Fibroblast of villous mesenchyme (primary cell): ENCODE results near the gene JADE2. TPM values are rescaled to one million over a fixed set of nuclear protein-coding genes. Genes with fewer than 3 reads are reported as not detected.

ENCODE experiments used
- DNase-seq: peaks from one replicate; pipeline ENCODE4 v3.0.0-alpha.2; 2010; ENCODE audit warnings: low read depth
- H3K4me3 ChIP-seq: 2 replicates; pipeline ENCODE4 v1.5.1; 2011; ENCODE audit warnings: low read depth, mild to moderate bottlenecking, low read length
- total RNA-seq: library from RNA; depleted of rRNA; stranded (reverse); fragments of >200 nt; gene quantifications from 2 replicates; pipeline ENCODE4 v1.2.3, GENCODE V29; 2012
- TF ChIP-seq, protein P1 (sequence below): IDR thresholded peaks from 2 replicates; pipeline ENCODE4 v1.5.1; 2012; ENCODE audit warnings: low read depth, mild to moderate bottlenecking, low read length; ENCODE audit not compliant: insufficient read depth

JADE2 gene
- total RNA-seq, result 29.3 and 35.4 TPM in 2 replicates

- TF ChIP-seq, protein P1, sequence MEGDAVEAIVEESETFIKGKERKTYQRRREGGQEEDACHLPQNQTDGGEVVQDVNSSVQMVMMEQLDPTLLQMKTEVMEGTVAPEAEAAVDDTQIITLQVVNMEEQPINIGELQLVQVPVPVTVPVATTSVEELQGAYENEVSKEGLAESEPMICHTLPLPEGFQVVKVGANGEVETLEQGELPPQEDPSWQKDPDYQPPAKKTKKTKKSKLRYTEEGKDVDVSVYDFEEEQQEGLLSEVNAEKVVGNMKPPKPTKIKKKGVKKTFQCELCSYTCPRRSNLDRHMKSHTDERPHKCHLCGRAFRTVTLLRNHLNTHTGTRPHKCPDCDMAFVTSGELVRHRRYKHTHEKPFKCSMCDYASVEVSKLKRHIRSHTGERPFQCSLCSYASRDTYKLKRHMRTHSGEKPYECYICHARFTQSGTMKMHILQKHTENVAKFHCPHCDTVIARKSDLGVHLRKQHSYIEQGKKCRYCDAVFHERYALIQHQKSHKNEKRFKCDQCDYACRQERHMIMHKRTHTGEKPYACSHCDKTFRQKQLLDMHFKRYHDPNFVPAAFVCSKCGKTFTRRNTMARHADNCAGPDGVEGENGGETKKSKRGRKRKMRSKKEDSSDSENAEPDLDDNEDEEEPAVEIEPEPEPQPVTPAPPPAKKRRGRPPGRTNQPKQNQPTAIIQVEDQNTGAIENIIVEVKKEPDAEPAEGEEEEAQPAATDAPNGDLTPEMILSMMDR, result no peak
- DNase-seq, result peak; percentile 87
- peak within 1 kb of the TSS; percentile 86 for H3K4me3 ChIP-seq
Measured at GRCh38 chr5:134524826-134525682, at the start of gene JADE2. JADE2 (plus strand) TSS chr5:134525670; CDS start chr5:134535858, 10,188 bp downstream.

GRCh38 chr5:134477462-134478245 lies 47.8 kb upstream of the JADE2 start:
- no peak overlapping the region for H3K4me3 ChIP-seq
- DNase-seq, result no peak
- TF ChIP-seq, protein P1, result no peak

DNA sequence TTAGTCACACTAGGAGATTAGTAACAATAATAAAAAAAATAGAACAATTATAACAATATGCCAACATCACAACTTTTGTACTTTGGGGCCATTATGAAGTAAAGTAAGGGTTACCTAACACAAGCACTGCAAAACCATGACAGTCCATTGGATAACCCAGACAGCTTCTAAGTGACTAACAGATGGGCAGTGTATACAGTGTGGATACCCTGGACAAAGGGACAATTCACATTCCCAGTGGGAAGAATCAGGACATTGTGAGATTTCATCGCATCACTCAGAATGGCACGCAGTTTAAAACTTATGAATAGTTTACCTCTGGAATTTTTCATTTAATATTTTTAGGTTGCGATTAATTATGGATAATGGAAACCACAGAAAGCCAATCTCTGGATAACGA lies 45.6 kb upstream of the JADE2 start:
- TF ChIP-seq, protein P1, result no peak
- DNase-seq, result no peak

GRCh38 chr5:134489227-134489944 lies 36.1 kb upstream of the JADE2 start:
- no peak for DNase-seq
- TF ChIP-seq, protein P1, result no peak
- no peak overlapping the region for H3K4me3 ChIP-seq

More for the DNA sequence above, 45.6 kb upstream of the JADE2 start:
- H3K4me3 ChIP-seq, result no peak overlapping the region

DNA sequence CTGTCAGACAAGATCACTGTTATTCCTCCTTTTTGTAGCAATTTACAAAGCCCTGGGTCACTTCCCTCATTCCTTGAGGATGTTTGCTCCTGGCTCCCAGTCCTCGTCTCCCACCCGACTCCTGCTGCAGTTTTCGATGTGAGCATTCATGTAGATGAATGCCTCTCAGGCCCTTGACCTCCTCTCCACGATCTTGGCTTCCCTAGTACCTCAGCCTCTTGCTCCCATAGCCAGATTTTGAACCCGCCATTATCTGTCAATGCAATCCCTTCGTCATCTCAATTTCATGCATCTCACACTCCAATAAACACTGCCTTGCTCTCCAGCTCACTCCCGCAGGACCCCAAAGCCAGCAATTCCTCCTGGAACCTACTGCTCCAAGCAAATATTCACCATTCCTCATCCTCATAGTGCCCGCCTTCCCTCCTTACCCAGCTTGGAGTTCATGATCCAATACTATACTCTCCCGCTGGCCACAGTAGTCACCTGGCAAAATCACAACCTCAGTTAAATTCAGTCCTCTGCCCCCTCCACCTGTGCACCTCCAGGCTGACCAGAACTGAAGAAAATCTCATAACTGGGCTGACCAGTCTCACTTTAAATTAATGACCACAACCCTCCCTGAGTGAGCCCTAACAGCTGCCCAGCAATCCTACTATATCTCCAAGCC lies 35.1 kb upstream of the JADE2 start:
- TF ChIP-seq, protein P1, result no peak
- no peak overlapping the region for H3K4me3 ChIP-seq
- DNase-seq, result no peak

DNA sequence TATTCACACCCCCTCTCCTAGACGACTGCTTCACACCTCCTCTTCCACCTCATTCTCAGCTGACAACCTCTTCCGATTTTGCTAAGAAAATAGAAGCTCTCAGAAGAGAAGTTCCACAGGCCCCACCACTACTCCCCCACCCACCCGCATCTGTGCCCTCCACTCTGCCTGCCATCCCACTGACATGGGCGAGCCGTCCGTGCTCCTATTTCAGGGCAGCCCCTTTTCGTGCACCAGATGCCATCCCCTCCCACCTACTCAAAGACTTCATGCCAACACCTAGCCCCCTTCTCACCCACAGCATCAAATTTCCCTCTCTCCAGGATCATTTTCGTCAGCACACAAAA lies 34.6 kb upstream of the JADE2 start:
- no peak for DNase-seq
- TF ChIP-seq, protein P1, result no peak

More for the DNA sequence above, 34.6 kb upstream of the JADE2 start:
- no peak overlapping the region for H3K4me3 ChIP-seq
